ENCODE data around the gene SCAF1. TPM values are rescaled to one million over a fixed set of nuclear protein-coding genes. Genes with fewer than 3 reads are reported as not detected.
A peak's percentile ranks its signal among the peaks of the same experiment; 100 is the strongest.

Gene SCAF1
- total and polyA plus RNA-seq, 10 donors: 7.5 to 66.2 (median 33.8) TPM

DNA sequence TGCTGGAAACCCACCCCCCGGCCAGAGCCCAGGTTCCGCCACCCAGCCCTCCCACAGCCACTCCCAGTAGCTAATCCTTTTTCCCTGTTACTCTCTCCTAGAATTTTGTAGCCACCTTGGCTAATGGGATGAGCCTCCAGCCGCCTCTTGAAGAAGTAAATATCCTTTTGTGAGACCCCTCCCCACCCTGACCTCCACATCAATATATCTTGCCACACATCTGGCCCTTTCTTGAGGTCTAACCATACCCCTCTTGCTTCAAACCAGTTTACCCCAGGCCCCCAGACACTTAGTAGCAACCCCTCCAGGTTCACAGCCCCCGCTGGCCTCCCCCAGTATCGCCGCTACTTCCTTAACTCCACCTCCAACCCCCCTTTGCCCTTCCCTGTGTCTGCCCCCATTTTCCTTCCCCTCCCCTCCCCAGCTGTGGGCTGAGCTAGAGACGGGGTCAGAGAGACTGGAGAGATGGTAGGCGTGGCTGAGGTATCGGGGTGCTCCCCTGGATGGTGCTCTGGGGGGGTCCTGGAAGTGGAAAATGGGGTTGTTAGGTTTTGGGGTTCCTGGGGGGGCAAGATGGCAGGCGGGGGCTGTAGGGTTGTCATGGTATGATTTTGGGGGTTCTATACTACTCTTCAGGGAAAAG is 37.9 kb downstream of the SCAF1 start:
- WGBS, 5 donors: 61 to 78% (median 67%) methylated on average over 10 of the region's 10 CpGs
- peak overlapping the region in 2 of 8 donors; percentile 25 to 57 for H3K4me3 ChIP-seq
- H3K9me3 ChIP-seq: no peaks in the 10 kb centered on the region
- H3K27me3 ChIP-seq (replicated peaks in 1 of 7): no peaks in the 10 kb centered on the region
- peaks cover 23 to 71% (median 48%) of the 10 kb centered on the region in 6 donors for H3K4me1 ChIP-seq
- peak overlapping the region in 7 of 8 donors; percentile 39 to 97 (median 74) for H3K27ac ChIP-seq
- TF ChIP-seq POLR2AphosphoS5 (IDR thresholded peaks at IDR 0.05) (no peak), POLR2A (IDR thresholded peaks at IDR 0.05) (no peak)
- TF ChIP-seq, protein P1, sequence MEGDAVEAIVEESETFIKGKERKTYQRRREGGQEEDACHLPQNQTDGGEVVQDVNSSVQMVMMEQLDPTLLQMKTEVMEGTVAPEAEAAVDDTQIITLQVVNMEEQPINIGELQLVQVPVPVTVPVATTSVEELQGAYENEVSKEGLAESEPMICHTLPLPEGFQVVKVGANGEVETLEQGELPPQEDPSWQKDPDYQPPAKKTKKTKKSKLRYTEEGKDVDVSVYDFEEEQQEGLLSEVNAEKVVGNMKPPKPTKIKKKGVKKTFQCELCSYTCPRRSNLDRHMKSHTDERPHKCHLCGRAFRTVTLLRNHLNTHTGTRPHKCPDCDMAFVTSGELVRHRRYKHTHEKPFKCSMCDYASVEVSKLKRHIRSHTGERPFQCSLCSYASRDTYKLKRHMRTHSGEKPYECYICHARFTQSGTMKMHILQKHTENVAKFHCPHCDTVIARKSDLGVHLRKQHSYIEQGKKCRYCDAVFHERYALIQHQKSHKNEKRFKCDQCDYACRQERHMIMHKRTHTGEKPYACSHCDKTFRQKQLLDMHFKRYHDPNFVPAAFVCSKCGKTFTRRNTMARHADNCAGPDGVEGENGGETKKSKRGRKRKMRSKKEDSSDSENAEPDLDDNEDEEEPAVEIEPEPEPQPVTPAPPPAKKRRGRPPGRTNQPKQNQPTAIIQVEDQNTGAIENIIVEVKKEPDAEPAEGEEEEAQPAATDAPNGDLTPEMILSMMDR (IDR thresholded peaks at IDR 0.05 in 8 of 11, conservative IDR thresholded peaks at IDR 0.05 in 3 of 11): no peak
- intact Hi-C loops (cut with DNase I; ENCODE audit: low total_unique reads): loop anchor here (10.0 kb wide), 1 partner anchor 105 kb away; no protein-coding TSS in a partner anchor
- H3K36me3 ChIP-seq: peaks cover under 1 to 54% (median 37%) of the 10 kb centered on the region in 6 donors
- peak; percentile 49 for DNase-seq

DNA sequence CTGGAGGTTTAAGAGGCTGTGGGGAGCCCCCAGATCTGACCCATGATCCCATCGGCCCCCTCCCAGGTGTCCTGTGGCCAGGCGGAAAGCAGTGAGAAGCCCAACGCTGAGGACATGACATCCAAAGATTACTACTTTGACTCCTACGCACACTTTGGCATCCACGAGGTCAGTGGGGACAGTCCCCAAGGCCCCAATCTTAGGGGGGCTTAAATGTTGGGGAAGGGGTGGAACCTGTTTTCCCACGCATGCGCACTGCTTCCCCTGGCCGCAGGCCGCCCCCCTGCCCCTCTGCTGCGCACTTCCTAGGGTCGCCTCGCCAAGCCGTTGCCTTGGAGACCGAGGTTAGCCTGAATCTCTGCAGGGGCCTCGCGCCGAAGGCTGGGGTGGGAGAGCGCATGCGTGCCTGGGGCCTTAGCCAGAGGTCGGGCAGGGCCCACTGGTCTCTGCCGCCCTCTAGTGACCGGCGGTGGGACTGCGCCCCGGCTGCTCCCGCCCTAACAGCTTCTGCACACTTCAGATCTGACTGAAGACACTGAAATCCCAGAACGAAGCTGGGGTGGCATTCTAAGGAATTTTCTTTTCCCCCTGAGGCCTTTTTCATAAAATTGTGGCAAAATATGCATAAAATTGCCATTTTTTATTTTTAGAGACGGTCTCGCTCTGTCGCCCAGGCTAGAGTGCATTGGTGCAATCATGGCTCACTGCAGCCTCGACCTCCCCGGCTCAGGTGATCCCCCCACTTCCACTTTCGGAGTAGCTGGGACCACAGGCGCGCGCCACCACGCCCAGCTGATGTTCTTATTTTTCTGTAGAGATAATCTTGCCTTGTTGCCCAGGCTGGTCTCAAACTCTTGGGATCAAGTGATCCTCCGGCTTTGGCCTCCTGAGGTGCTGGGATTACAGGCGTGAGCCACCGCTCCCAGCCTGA is 38.7 kb downstream of the SCAF1 start:
- H3K27me3 ChIP-seq (replicated peaks in 1 of 7): no peaks in the 10 kb centered on the region
- peak overlapping the region in 4 of 8 donors; percentile 24 to 57 (median 26) for H3K4me3 ChIP-seq
- H3K9me3 ChIP-seq: no peaks in the 10 kb centered on the region
- no peak for TF ChIP-seq POLR2A (IDR thresholded peaks at IDR 0.05)
- peak; percentile 65 to 86 (median 76) for TF ChIP-seq POLR2AphosphoS5 (IDR thresholded peaks at IDR 0.05)
- TF ChIP-seq, protein P1 (IDR thresholded peaks at IDR 0.05 in 8 of 11, conservative IDR thresholded peaks at IDR 0.05 in 3 of 11): peak; percentile 95 to 100 (median 100)
- intact Hi-C loops (cut with DNase I; ENCODE audit: low total_unique reads): no loop called here
- WGBS, 5 donors: 33 to 41% (median 34%) methylated on average over 35 to 40 of the region's 40 CpGs
- H3K4me1 ChIP-seq: peaks cover 20 to 71% (median 47%) of the 10 kb centered on the region in 6 donors
- DNase-seq: peak; percentile 98
- H3K36me3 ChIP-seq: peaks cover 4 to 61% (median 42%) of the 10 kb centered on the region in 6 donors
- peak overlapping the region in 7 of 8 donors; percentile 39 to 94 (median 74) for H3K27ac ChIP-seq

DNA sequence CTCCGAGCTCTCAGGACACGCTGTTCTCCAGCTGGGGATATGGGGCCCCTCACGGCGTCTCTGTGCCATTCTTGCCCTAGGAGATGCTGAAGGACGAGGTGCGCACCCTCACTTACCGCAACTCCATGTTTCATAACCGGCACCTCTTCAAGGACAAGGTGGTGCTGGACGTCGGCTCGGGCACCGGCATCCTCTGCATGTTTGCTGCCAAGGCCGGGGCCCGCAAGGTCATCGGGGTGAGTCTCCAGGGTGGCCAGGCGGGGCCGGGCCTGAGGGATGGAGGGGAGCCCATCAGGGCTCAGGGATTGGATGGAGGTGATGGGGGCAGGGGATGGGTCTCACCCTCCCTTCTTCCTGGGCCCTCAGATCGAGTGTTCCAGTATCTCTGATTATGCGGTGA is 39.8 kb downstream of the SCAF1 start:
- H3K9me3 ChIP-seq: no peaks in the 10 kb centered on the region
- peaks cover 20 to 76% (median 46%) of the 10 kb centered on the region in 6 donors for H3K4me1 ChIP-seq
- intact Hi-C loops (cut with DNase I; ENCODE audit: low total_unique reads): no loop called here
- no peaks in the 10 kb centered on the region for H3K27me3 ChIP-seq (replicated peaks in 1 of 7)
- peaks cover 4 to 73% (median 52%) of the 10 kb centered on the region in 6 donors for H3K36me3 ChIP-seq
- H3K27ac ChIP-seq: no peak overlapping the region
- no peak overlapping the region for H3K4me3 ChIP-seq
- peak; percentile 77 for DNase-seq
- TF ChIP-seq POLR2AphosphoS5 (IDR thresholded peaks at IDR 0.05): peak in 2 of 3 donors; percentile 29 to 58
- TF ChIP-seq POLR2A (IDR thresholded peaks at IDR 0.05): no peak
- TF ChIP-seq, protein P1 (IDR thresholded peaks at IDR 0.05 in 8 of 11, conservative IDR thresholded peaks at IDR 0.05 in 3 of 11): no peak
- WGBS, 5 donors: 81 to 93% (median 84%) methylated on average over 15 to 19 of the region's 19 CpGs
